Loucy (cell line): ENCODE data around the gene FAM3C.

Experiments
- H2AFZ ChIP-seq: fragments of 200-600 bp; sonication (generic); 2 replicates; pipeline ENCODE4 v1.6.0; 2016; ENCODE audit warnings: antibody characterized with exemption, mild to moderate bottlenecking, low read length, moderate library complexity
- H3F3A ChIP-seq: fragments of 200-600 bp; 2 replicates; pipeline ENCODE4 v1.6.0; 2016; ENCODE audit warnings: antibody characterized with exemption, low read depth, mild to moderate bottlenecking
- H3K27me3 ChIP-seq: fragments of 200-600 bp; sonication (generic); 2 replicates; pipeline ENCODE4 v1.6.1; 2014; ENCODE audit warnings: low read length, mild to moderate bottlenecking; ENCODE audit not compliant: insufficient read depth, poor library complexity, severe bottlenecking
- H3K36me3 ChIP-seq: fragments of 200-600 bp; sonication (generic); 2 replicates; pipeline ENCODE4 v1.6.1; 2016; ENCODE audit warnings: low read length; ENCODE audit not compliant: insufficient read depth
- H3K4me1 ChIP-seq: fragments of 200-600 bp; sonication (generic); 2 replicates; pipeline ENCODE4 v1.5.1; 2014; ENCODE audit warnings: low read length, mild to moderate bottlenecking; ENCODE audit not compliant: insufficient read depth, poor library complexity, severe bottlenecking
- H3K4me2 ChIP-seq: fragments of 200-600 bp; sonication (generic); 2 replicates; pipeline ENCODE4 v1.6.0; 2014; ENCODE audit warnings: antibody characterized with exemption, low read length, low read depth, mild to moderate bottlenecking; ENCODE audit not compliant: poor library complexity, severe bottlenecking
- H3K4me3 ChIP-seq: fragments of 200-600 bp; sonication (generic); 2 replicates; pipeline ENCODE4 v1.5.1; 2014; ENCODE audit warnings: low read length, mild to moderate bottlenecking, mixed read lengths; ENCODE audit not compliant: poor library complexity, severe bottlenecking
- H3K79me2 ChIP-seq: fragments of 200-600 bp; sonication (generic); 2 replicates; pipeline ENCODE4 v1.6.1; 2014; ENCODE audit warnings: low read length; ENCODE audit not compliant: insufficient read depth
- H3K9ac ChIP-seq: fragments of 200-600 bp; sonication (generic); 2 replicates; pipeline ENCODE4 v1.6.0; 2014; ENCODE audit warnings: mild to moderate bottlenecking, low read depth, low read length, moderate library complexity; ENCODE audit not compliant: poor library complexity, severe bottlenecking
- H3K9me2 ChIP-seq: fragments of 200-600 bp; sonication (generic); replicated peaks from 2 replicates; pipeline ENCODE4 v1.6.1; 2016; ENCODE audit warnings: low read depth, low read length, mixed read lengths
- H3K9me3 ChIP-seq: fragments of 200-600 bp; sonication (generic); 2 replicates; pipeline ENCODE4 v1.6.1; 2014; ENCODE audit warnings: mild to moderate bottlenecking, antibody characterized with exemption, low read length, low read depth; ENCODE audit not compliant: insufficient read depth
- H4K20me1 ChIP-seq: fragments of 200-600 bp; sonication (generic); 2 replicates; pipeline ENCODE4 v1.6.0; 2014; ENCODE audit warnings: antibody characterized with exemption, low read length, mild to moderate bottlenecking; ENCODE audit not compliant: insufficient read depth, poor library complexity, severe bottlenecking
- EZH2phosphoT487 ChIP-seq: fragments of 200-600 bp; IDR thresholded peaks from 2 replicates; pipeline ENCODE4 v1.6.1; 2018; ENCODE audit warnings: antibody characterized with exemption, mild to moderate bottlenecking, moderate library complexity, borderline replicate concordance
- TF ChIP-seq, protein P1 (sequence below): fragments of 200-600 bp; sonication (generic); conservative IDR thresholded peaks from 2 replicates; pipeline ENCODE4 v1.5.1; 2014; ENCODE audit warnings: mild to moderate bottlenecking, antibody characterized with exemption, low read length

FAM3C gene

DNA sequence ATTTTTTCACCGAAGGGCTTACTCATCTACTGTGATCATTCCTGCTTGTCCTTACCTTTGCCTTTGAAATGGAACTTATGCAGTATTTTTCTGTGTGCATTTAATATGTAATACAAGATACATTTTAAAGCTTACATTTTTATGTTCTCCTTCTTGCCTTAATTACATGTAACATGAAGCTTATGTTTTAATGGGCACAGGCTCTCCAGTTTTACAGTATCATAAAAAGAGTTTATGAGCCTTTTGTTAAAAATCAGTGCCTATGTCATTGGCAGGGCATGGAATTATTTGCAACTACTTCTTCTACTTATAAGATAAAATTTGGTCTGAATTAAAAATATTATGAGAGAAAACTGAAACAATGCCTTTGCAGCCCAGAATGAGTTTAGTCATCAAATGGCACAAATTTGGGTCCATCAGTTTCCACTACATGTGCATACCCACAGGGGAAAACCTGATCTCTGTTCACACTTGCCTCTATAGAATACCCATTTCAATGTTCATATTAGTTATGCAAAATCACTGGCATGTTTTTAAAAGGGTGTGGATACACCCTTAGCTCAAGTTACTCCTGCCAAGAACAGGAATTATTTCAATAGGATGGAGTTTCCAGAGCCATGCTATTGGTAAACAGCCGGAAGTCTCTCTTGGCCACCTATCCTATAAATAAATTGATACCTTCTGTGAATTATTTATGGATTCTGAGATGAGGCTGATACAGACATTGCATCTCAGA is 95.3 kb downstream of the FAM3C start:
- Histone ChIP-seq H3K9me3 (no peaks in the 10 kb centered on the region), H3K36me3 (no peaks in the 10 kb centered on the region), H3K4me1 (no peaks in the 10 kb centered on the region), H3K27me3 (no peaks in the 10 kb centered on the region), H3F3A (no peaks in the 10 kb centered on the region), H3K9me2 (no peaks in the 10 kb centered on the region), H3K9ac (no peak overlapping the region), H3K4me3 (no peak overlapping the region), H4K20me1 (no peaks in the 10 kb centered on the region), H2AFZ (no peak overlapping the region), H3K4me2 (no peak overlapping the region), H3K79me2 (no peaks in the 10 kb centered on the region)
- TF ChIP-seq, protein P1, sequence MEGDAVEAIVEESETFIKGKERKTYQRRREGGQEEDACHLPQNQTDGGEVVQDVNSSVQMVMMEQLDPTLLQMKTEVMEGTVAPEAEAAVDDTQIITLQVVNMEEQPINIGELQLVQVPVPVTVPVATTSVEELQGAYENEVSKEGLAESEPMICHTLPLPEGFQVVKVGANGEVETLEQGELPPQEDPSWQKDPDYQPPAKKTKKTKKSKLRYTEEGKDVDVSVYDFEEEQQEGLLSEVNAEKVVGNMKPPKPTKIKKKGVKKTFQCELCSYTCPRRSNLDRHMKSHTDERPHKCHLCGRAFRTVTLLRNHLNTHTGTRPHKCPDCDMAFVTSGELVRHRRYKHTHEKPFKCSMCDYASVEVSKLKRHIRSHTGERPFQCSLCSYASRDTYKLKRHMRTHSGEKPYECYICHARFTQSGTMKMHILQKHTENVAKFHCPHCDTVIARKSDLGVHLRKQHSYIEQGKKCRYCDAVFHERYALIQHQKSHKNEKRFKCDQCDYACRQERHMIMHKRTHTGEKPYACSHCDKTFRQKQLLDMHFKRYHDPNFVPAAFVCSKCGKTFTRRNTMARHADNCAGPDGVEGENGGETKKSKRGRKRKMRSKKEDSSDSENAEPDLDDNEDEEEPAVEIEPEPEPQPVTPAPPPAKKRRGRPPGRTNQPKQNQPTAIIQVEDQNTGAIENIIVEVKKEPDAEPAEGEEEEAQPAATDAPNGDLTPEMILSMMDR: no peak
- TF ChIP-seq EZH2phosphoT487: no peak
